ENCODE results near the gene ZDHHC5. TPM values are rescaled to one million over a fixed set of nuclear protein-coding genes. Genes with fewer than 3 reads are reported as not detected.

Gene ZDHHC5
- total RNA-seq, 1 donor from 2014 or later, result 89.8 TPM

DNA sequence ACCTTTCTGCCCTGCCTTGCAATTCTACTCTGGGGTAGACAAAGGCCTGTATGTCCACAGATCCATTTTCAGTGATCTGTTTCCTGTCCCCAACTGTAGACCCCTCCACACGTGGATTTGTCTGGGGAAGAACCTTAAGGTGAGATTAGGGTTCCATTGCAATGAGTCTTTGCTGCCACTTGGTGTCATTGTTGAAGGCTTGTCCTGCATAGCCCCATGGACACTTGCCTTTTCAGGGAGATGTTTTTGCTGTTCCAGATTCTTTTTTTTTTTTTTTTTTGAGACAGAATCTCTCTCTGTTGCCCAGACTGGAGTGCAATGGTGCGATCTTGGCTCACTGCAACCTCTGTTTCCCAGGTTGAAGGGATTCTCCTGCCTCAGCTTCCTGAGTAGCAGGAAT lies 48.6 kb upstream of the ZDHHC5 start:
- no peaks in the 10 kb centered on the region for H3K4me1 ChIP-seq (ENCODE audit: insufficient read depth, low read length)
- no peaks in the 10 kb centered on the region for H3K27me3 ChIP-seq (ENCODE audit: insufficient read depth, low read length)
- Mint-ChIP-seq H3K36me3 (ENCODE audit: low read depth, unreplicated experiment) (peaks cover 7% of the 10 kb centered on the region), H3K27ac (ENCODE audit: unreplicated experiment) (no peak overlapping the region), H3K9me3 (ENCODE audit: unreplicated experiment) (peaks cover 3% of the 10 kb centered on the region), H3K27me3 (ENCODE audit: low read depth, unreplicated experiment) (no peaks in the 10 kb centered on the region), H3K4me1 (ENCODE audit: low read depth, unreplicated experiment) (no peaks in the 10 kb centered on the region), H3K4me3 (ENCODE audit: unreplicated experiment) (no peak overlapping the region)
- FAIRE-seq (no peak), DNase-seq (ENCODE audit: low read depth) (no peak)
- H3K27ac ChIP-seq (ENCODE audit: low read depth, low read length), result no peak overlapping the region
- peaks cover 8% of the 10 kb centered on the region for H3K9me3 ChIP-seq (ENCODE audit: insufficient read depth, low read depth, low read length)
- no peak overlapping the region for H3K9ac ChIP-seq (ENCODE audit: low read length)
- TF ChIP-seq EZH2 (IDR thresholded peaks at IDR 0.05; ENCODE audit: insufficient read depth, low read length), result no peak
- TF ChIP-seq, protein P1, sequence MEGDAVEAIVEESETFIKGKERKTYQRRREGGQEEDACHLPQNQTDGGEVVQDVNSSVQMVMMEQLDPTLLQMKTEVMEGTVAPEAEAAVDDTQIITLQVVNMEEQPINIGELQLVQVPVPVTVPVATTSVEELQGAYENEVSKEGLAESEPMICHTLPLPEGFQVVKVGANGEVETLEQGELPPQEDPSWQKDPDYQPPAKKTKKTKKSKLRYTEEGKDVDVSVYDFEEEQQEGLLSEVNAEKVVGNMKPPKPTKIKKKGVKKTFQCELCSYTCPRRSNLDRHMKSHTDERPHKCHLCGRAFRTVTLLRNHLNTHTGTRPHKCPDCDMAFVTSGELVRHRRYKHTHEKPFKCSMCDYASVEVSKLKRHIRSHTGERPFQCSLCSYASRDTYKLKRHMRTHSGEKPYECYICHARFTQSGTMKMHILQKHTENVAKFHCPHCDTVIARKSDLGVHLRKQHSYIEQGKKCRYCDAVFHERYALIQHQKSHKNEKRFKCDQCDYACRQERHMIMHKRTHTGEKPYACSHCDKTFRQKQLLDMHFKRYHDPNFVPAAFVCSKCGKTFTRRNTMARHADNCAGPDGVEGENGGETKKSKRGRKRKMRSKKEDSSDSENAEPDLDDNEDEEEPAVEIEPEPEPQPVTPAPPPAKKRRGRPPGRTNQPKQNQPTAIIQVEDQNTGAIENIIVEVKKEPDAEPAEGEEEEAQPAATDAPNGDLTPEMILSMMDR (IDR thresholded peaks at IDR 0.05; ENCODE audit: insufficient read depth, low read depth, low read length), result no peak
- no peak overlapping the region for H3K4me3 ChIP-seq (ENCODE audit: insufficient read depth, low read depth, low read length)
- no peaks in the 10 kb centered on the region for H3K36me3 ChIP-seq (ENCODE audit: insufficient read depth, low read length)
- no peaks in the 10 kb centered on the region for H4K20me1 ChIP-seq (ENCODE audit: insufficient read depth, low read length)
- H2AFZ ChIP-seq (ENCODE audit: low read depth, low read length), result no peak overlapping the region
- H3K79me2 ChIP-seq (ENCODE audit: insufficient read depth, low read length), result no peaks in the 10 kb centered on the region
- H3K4me2 ChIP-seq (ENCODE audit: low read length), result no peak overlapping the region

DNA sequence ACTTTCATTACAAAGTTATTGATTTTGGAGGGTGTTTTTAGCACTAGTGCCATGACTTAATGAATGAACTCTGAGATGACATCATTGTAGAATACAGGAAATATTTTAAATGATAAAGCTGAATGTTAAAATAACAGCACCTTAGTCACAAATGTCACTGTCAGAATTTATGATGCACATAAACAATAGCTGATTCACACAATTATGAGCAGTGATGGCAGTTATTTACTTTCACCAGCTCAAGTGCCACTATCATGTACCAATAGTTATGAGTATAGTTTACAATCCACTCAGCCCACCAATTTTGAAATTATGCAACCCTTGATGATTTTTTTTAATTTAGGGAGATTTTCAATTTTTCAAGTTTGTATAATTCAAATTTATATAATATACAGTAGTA lies 47.4 kb upstream of the ZDHHC5 start:
- Histone ChIP-seq H3K27me3 (ENCODE audit: insufficient read depth, low read length) (no peaks in the 10 kb centered on the region), H4K20me1 (ENCODE audit: insufficient read depth, low read length) (no peaks in the 10 kb centered on the region), H3K79me2 (ENCODE audit: insufficient read depth, low read length) (no peaks in the 10 kb centered on the region), H3K4me3 (ENCODE audit: insufficient read depth, low read depth, low read length) (no peak overlapping the region), H3K36me3 (ENCODE audit: insufficient read depth, low read length) (no peaks in the 10 kb centered on the region), H3K4me1 (ENCODE audit: insufficient read depth, low read length) (no peaks in the 10 kb centered on the region), H2AFZ (ENCODE audit: low read depth, low read length) (no peak overlapping the region), H3K27ac (ENCODE audit: low read depth, low read length) (no peak overlapping the region), H3K9me3 (ENCODE audit: insufficient read depth, low read depth, low read length) (peaks cover 8% of the 10 kb centered on the region), H3K9ac (ENCODE audit: low read length) (no peak overlapping the region), H3K4me2 (ENCODE audit: low read length) (no peak overlapping the region)
- DNase-seq (ENCODE audit: low read depth) (no peak), FAIRE-seq (no peak)
- Mint-ChIP-seq H3K27ac (ENCODE audit: unreplicated experiment) (no peak overlapping the region), H3K4me1 (ENCODE audit: low read depth, unreplicated experiment) (no peaks in the 10 kb centered on the region), H3K9me3 (ENCODE audit: unreplicated experiment) (peaks cover 3% of the 10 kb centered on the region), H3K27me3 (ENCODE audit: low read depth, unreplicated experiment) (no peaks in the 10 kb centered on the region), H3K4me3 (ENCODE audit: unreplicated experiment) (no peak overlapping the region), H3K36me3 (ENCODE audit: low read depth, unreplicated experiment) (peaks cover 7% of the 10 kb centered on the region)
- TF ChIP-seq EZH2 (IDR thresholded peaks at IDR 0.05; ENCODE audit: insufficient read depth, low read length), result no peak
- TF ChIP-seq, protein P1 (IDR thresholded peaks at IDR 0.05; ENCODE audit: insufficient read depth, low read depth, low read length), result no peak

GRCh38 chr11:57622263-57622662 lies 45.7 kb upstream of the ZDHHC5 start:
- Histone ChIP-seq H3K27me3 (ENCODE audit: insufficient read depth, low read length) (no peaks in the 10 kb centered on the region), H3K79me2 (ENCODE audit: insufficient read depth, low read length) (no peaks in the 10 kb centered on the region), H3K27ac (ENCODE audit: low read depth, low read length) (no peak overlapping the region), H3K4me3 (ENCODE audit: insufficient read depth, low read depth, low read length) (no peak overlapping the region), H4K20me1 (ENCODE audit: insufficient read depth, low read length) (no peaks in the 10 kb centered on the region), H2AFZ (ENCODE audit: low read depth, low read length) (no peak overlapping the region), H3K36me3 (ENCODE audit: insufficient read depth, low read length) (no peaks in the 10 kb centered on the region), H3K4me1 (ENCODE audit: insufficient read depth, low read length) (no peaks in the 10 kb centered on the region), H3K9me3 (ENCODE audit: insufficient read depth, low read depth, low read length) (peaks cover 8% of the 10 kb centered on the region), H3K4me2 (ENCODE audit: low read length) (no peak overlapping the region), H3K9ac (ENCODE audit: low read length) (no peak overlapping the region)
- Mint-ChIP-seq H3K36me3 (ENCODE audit: low read depth, unreplicated experiment) (peaks cover 4% of the 10 kb centered on the region), H3K4me3 (ENCODE audit: unreplicated experiment) (no peak overlapping the region), H3K4me1 (ENCODE audit: low read depth, unreplicated experiment) (no peaks in the 10 kb centered on the region), H3K27me3 (ENCODE audit: low read depth, unreplicated experiment) (no peaks in the 10 kb centered on the region), H3K27ac (ENCODE audit: unreplicated experiment) (no peak overlapping the region), H3K9me3 (ENCODE audit: unreplicated experiment) (peaks cover 3% of the 10 kb centered on the region)
- DNase-seq (ENCODE audit: low read depth) (no peak), FAIRE-seq (no peak)
- no peak for TF ChIP-seq EZH2 (IDR thresholded peaks at IDR 0.05; ENCODE audit: insufficient read depth, low read length)
- TF ChIP-seq, protein P1 (IDR thresholded peaks at IDR 0.05; ENCODE audit: insufficient read depth, low read depth, low read length), result no peak

Data from astrocyte (in vitro differentiated cells and primary cell).